Vagina (tissue), 2 donors: ENCODE results near the gene ZBED1. TPM values are rescaled to one million over a fixed set of nuclear protein-coding genes. Genes with fewer than 3 reads are reported as not detected.

Experiments used
- DNase-seq, 2 donors: peaks; one replicate each; pipeline ENCODE4 v3.0.0-alpha.2; 2017; ENCODE audit errors: extremely low spot score in 2 of 2
- H3K27ac ChIP-seq: fragments of 200-600 bp; sonication (generic); one replicate; pipeline ENCODE4 v1.5.1; 2019
- H3K27me3 ChIP-seq: fragments of 200-600 bp; sonication (generic); one replicate; pipeline ENCODE4 v1.5.1; 2019
- H3K36me3 ChIP-seq, 2 donors: fragments of 200-600 bp; sonication (generic); one replicate each; pipeline ENCODE4 v1.5.1; 2017 to 2019
- H3K4me1 ChIP-seq: fragments of 200-600 bp; sonication (generic); one replicate; pipeline ENCODE4 v1.5.1; 2019
- H3K4me3 ChIP-seq, 2 donors: fragments of 200-600 bp; sonication (generic); 1 replicate in 1 of 2; 2 replicates in 1 of 2; pipeline ENCODE4 v1.5.1; 2016 to 2019
- H3K9me3 ChIP-seq: fragments of 200-600 bp; sonication (generic); one replicate; pipeline ENCODE4 v1.5.1; 2019
- CTCF ChIP-seq, 3 experiments: fragments of 450-650 bp in 2 of 3; fragments of 200-600 bp in 1 of 3; sonication (generic) in 1 of 3; IDR thresholded peaks; one replicate each; pipeline ENCODE4 v1.5.1; 2017 to 2019; ENCODE audit warnings: antibody characterized with exemption in 3 of 3, mild to moderate bottlenecking in 2 of 3, moderate library complexity in 2 of 3
- POLR2A ChIP-seq, 2 donors: fragments of 450-650 bp; IDR thresholded peaks; one replicate each; pipeline ENCODE4 v1.6.1; 2017; ENCODE audit warnings: antibody characterized with exemption in 2 of 2, mild to moderate bottlenecking in 2 of 2, moderate library complexity in 2 of 2
- POLR2AphosphoS5 ChIP-seq, 2 donors: sonication (generic); formaldehyde crosslinking; IDR thresholded peaks; one replicate each; pipeline ENCODE4 v1.9.0; 2017; ENCODE audit warnings: antibody characterized with exemption in 2 of 2, mild to moderate bottlenecking in 2 of 2, low read depth in 1 of 2; ENCODE audit not compliant: insufficient read depth in 1 of 2
- intact Hi-C: fragments of 100-400 bp; cut with DNase I; formaldehyde crosslinking; loops from one replicate; pipeline ENCODE4 v1.15.1; 2023
- total RNA-seq: library from RNA; depleted of rRNA; stranded (reverse); fragments of >200 nt; gene quantifications from one replicate; pipeline ENCODE4 v1.2.3, GENCODE V29; 2016

The ZBED1 gene
- total RNA-seq, 1 donor from 2014 or later, result 32.7 TPM

GRCh38 chrX:2513121-2513664, 12.4 kb upstream of the ZBED1 start:
- intact Hi-C loops, result no loop called here
- no peaks in the 10 kb centered on the region for H3K4me1 ChIP-seq

GRCh38 chrX:2512501-2512900, 11.7 kb upstream of the ZBED1 start:
- Histone ChIP-seq H3K27me3 (no peaks in the 10 kb centered on the region), H3K4me1 (no peaks in the 10 kb centered on the region), H3K27ac (no peak overlapping the region), H3K4me3 (no peak overlapping the region), H3K36me3 (no peaks in the 10 kb centered on the region), H3K9me3 (no peaks in the 10 kb centered on the region)
- DNase-seq, result no peak
- TF ChIP-seq POLR2A (IDR thresholded peaks at IDR 0.05) (no peak), POLR2AphosphoS5 (IDR thresholded peaks at IDR 0.05; ENCODE audit: insufficient read depth in 1 of 2, low read depth in 1 of 2) (no peak), CTCF (IDR thresholded peaks at IDR 0.05) (no peak)
- intact Hi-C loops, result no loop called here

More at GRCh38 chrX:2513121-2513664, 12.4 kb upstream of the ZBED1 start:
- Histone ChIP-seq H3K4me3 (no peak overlapping the region), H3K27ac (no peak overlapping the region), H3K36me3 (no peaks in the 10 kb centered on the region), H3K27me3 (no peaks in the 10 kb centered on the region), H3K9me3 (no peaks in the 10 kb centered on the region)
- no peak for DNase-seq
- TF ChIP-seq CTCF (IDR thresholded peaks at IDR 0.05) (no peak), POLR2AphosphoS5 (IDR thresholded peaks at IDR 0.05; ENCODE audit: insufficient read depth in 1 of 2, low read depth in 1 of 2) (no peak), POLR2A (IDR thresholded peaks at IDR 0.05) (no peak)

- Histone ChIP-seq H3K4me3 (no peak overlapping the region), H3K9me3 (no peaks in the 10 kb centered on the region), H3K27ac (no peak overlapping the region), H3K4me1 (no peaks in the 10 kb centered on the region), H3K36me3 (no peaks in the 10 kb centered on the region), H3K27me3 (no peaks in the 10 kb centered on the region)
- DNase-seq, result no peak
- intact Hi-C loops, result no loop called here
- TF ChIP-seq CTCF (IDR thresholded peaks at IDR 0.05) (no peak), POLR2A (IDR thresholded peaks at IDR 0.05) (no peak), POLR2AphosphoS5 (IDR thresholded peaks at IDR 0.05; ENCODE audit: insufficient read depth in 1 of 2, low read depth in 1 of 2) (no peak)
These were observed 10.6 kb upstream of the ZBED1 start for GRCh38 chrX:2511326-2511725.

- Histone ChIP-seq H3K9me3 (no peaks in the 10 kb centered on the region), H3K27me3 (no peaks in the 10 kb centered on the region), H3K36me3 (no peaks in the 10 kb centered on the region), H3K4me3 (no peak overlapping the region), H3K4me1 (no peaks in the 10 kb centered on the region), H3K27ac (no peak overlapping the region)
- intact Hi-C loops, result no loop called here
- DNase-seq, result no peak
- no peak for TF ChIP-seq CTCF (IDR thresholded peaks at IDR 0.05)
These were observed 8.0 kb upstream of the ZBED1 start for GRCh38 chrX:2508648-2509335.

GRCh38 chrX:2507904-2508627, 7.3 kb upstream of the ZBED1 start:
- Histone ChIP-seq H3K4me3 (no peak overlapping the region), H3K9me3 (no peaks in the 10 kb centered on the region), H3K4me1 (no peaks in the 10 kb centered on the region), H3K36me3 (no peaks in the 10 kb centered on the region), H3K27ac (no peak overlapping the region), H3K27me3 (no peaks in the 10 kb centered on the region)
- intact Hi-C loops, result no loop called here
- TF ChIP-seq CTCF (IDR thresholded peaks at IDR 0.05) (no peak), POLR2AphosphoS5 (IDR thresholded peaks at IDR 0.05; ENCODE audit: insufficient read depth in 1 of 2, low read depth in 1 of 2) (no peak)
- no peak for DNase-seq
